Astrocyte (in vitro differentiated cells and primary cell): ENCODE measurements around the gene MAP6. TPM values are rescaled to one million over a fixed set of nuclear protein-coding genes. Genes with fewer than 3 reads are reported as not detected.

Experiments used
- DNase-seq: peaks from one replicate; pipeline ENCODE4 v3.0.0-alpha.2; 2010; ENCODE audit warnings: low read depth
- FAIRE-seq: peaks from 2 replicates; lab custom pipeline; 2011; peaks lifted over from hg19 to GRCh38; lab: Jason Lieb, UNC
- H2AFZ ChIP-seq: 2 replicates; pipeline ENCODE4 v1.6.0; 2012; ENCODE audit warnings: low read depth, low read length, inconsistent platforms
- H3K27ac ChIP-seq: 2 replicates; pipeline ENCODE4 v1.5.1; 2011; ENCODE audit warnings: low read depth, low read length, inconsistent platforms
- H3K27me3 ChIP-seq: 2 replicates; pipeline ENCODE4 v1.6.0; 2011; ENCODE audit warnings: low read length, inconsistent platforms; ENCODE audit not compliant: insufficient read depth
- H3K36me3 ChIP-seq: 2 replicates; pipeline ENCODE4 v1.5.1; 2011; ENCODE audit warnings: low read length, inconsistent platforms; ENCODE audit not compliant: insufficient read depth
- H3K4me1 ChIP-seq: 2 replicates; pipeline ENCODE4 v1.5.1; 2011; ENCODE audit warnings: low read length, inconsistent platforms; ENCODE audit not compliant: insufficient read depth
- H3K4me2 ChIP-seq: 2 replicates; pipeline ENCODE4 v1.6.0; 2012; ENCODE audit warnings: low read length, inconsistent platforms
- H3K4me3 ChIP-seq: 2 replicates; pipeline ENCODE4 v1.5.1; 2011; ENCODE audit warnings: low read depth, mild to moderate bottlenecking, low read length, inconsistent platforms; ENCODE audit not compliant: insufficient read depth
- H3K79me2 ChIP-seq: 2 replicates; pipeline ENCODE4 v1.6.0; 2012; ENCODE audit warnings: mild to moderate bottlenecking, low read length, inconsistent platforms; ENCODE audit not compliant: insufficient read depth
- H3K9ac ChIP-seq: 2 replicates; pipeline ENCODE4 v1.6.0; 2012; ENCODE audit warnings: mild to moderate bottlenecking, low read length, inconsistent platforms
- H3K9me3 ChIP-seq: 2 replicates; pipeline ENCODE4 v1.5.1; 2012; ENCODE audit warnings: low read depth, mild to moderate bottlenecking, low read length, inconsistent platforms; ENCODE audit not compliant: insufficient read depth
- H4K20me1 ChIP-seq: 2 replicates; pipeline ENCODE4 v1.6.0; 2012; ENCODE audit warnings: low read length, inconsistent platforms; ENCODE audit not compliant: insufficient read depth
- H3K27ac Mint-ChIP-seq: one replicate; pipeline ENCODE4 v1.8.0; 2021; ENCODE audit warnings: mild to moderate bottlenecking, mixed read lengths; ENCODE audit not compliant: unreplicated experiment
- H3K27me3 Mint-ChIP-seq: one replicate; pipeline ENCODE4 v1.8.0; 2021; ENCODE audit warnings: low read depth, mixed read lengths; ENCODE audit not compliant: unreplicated experiment
- H3K36me3 Mint-ChIP-seq: one replicate; pipeline ENCODE4 v1.8.0; 2021; ENCODE audit warnings: low read depth, mixed read lengths; ENCODE audit not compliant: unreplicated experiment
- H3K4me1 Mint-ChIP-seq: one replicate; pipeline ENCODE4 v1.8.0; 2021; ENCODE audit warnings: low read depth, mixed read lengths; ENCODE audit not compliant: unreplicated experiment
- H3K4me3 Mint-ChIP-seq: one replicate; pipeline ENCODE4 v1.8.0; 2021; ENCODE audit warnings: mild to moderate bottlenecking, moderate library complexity, mixed read lengths; ENCODE audit not compliant: unreplicated experiment
- H3K9me3 Mint-ChIP-seq: one replicate; pipeline ENCODE4 v1.8.0; 2021; ENCODE audit warnings: mild to moderate bottlenecking, mixed read lengths; ENCODE audit not compliant: unreplicated experiment
- CTCF ChIP-seq: IDR thresholded peaks from 2 replicates; pipeline ENCODE4 v1.5.1; 2011; ENCODE audit warnings: low read depth, mild to moderate bottlenecking, inconsistent platforms, low read length, moderate library complexity; ENCODE audit not compliant: insufficient read depth
- EZH2 ChIP-seq: IDR thresholded peaks from 2 replicates; pipeline ENCODE4 v1.6.1; 2012; ENCODE audit warnings: mild to moderate bottlenecking, low read length, inconsistent platforms; ENCODE audit not compliant: insufficient read depth
- total RNA-seq: library from RNA; stranded (reverse); gene quantifications from 2 replicates; pipeline ENCODE4 v1.2.1, GENCODE V29; 2021

Gene MAP6
- total RNA-seq, 1 donor from 2014 or later = 3.9 TPM

- Histone ChIP-seq H3K27ac (no peak overlapping the region), H2AFZ (no peak overlapping the region), H3K4me1 (peaks cover 9% of the 10 kb centered on the region), H3K79me2 (no peaks in the 10 kb centered on the region), H3K36me3 (no peaks in the 10 kb centered on the region), H3K27me3 (peaks cover 4% of the 10 kb centered on the region), H3K4me3 (no peak overlapping the region), H3K9me3 (no peaks in the 10 kb centered on the region), H3K9ac (no peak overlapping the region), H4K20me1 (no peaks in the 10 kb centered on the region), H3K4me2 (no peak overlapping the region)
- H3K4me1 Mint-ChIP-seq = peaks cover 8% of the 10 kb centered on the region
- no peak overlapping the region for H3K4me3 Mint-ChIP-seq
- no peaks in the 10 kb centered on the region for H3K36me3 Mint-ChIP-seq
- no peaks in the 10 kb centered on the region for H3K9me3 Mint-ChIP-seq
- peak overlapping the region; percentile 50 for H3K27ac Mint-ChIP-seq
- TF ChIP-seq EZH2 (no peak), CTCF (no peak)
- no peak for FAIRE-seq
- no peak for DNase-seq
- H3K27me3 Mint-ChIP-seq = peaks cover 4% of the 10 kb centered on the region
Measured at GRCh38 chr11:75549370-75549958, 119.4 kb downstream of the MAP6 start.

GRCh38 chr11:75548595-75549272, 120.1 kb downstream of the MAP6 start:
- peaks cover 8% of the 10 kb centered on the region for H3K27me3 Mint-ChIP-seq
- Histone ChIP-seq H3K9me3 (no peaks in the 10 kb centered on the region), H3K4me3 (no peak overlapping the region), H3K36me3 (no peaks in the 10 kb centered on the region), H3K4me2 (no peak overlapping the region), H3K79me2 (no peaks in the 10 kb centered on the region), H4K20me1 (no peaks in the 10 kb centered on the region), H3K4me1 (peaks cover 5% of the 10 kb centered on the region), H3K27me3 (peaks cover 4% of the 10 kb centered on the region), H2AFZ (no peak overlapping the region), H3K27ac (no peak overlapping the region), H3K9ac (no peak overlapping the region)
- no peak for FAIRE-seq
- no peak for TF ChIP-seq CTCF
- TF ChIP-seq EZH2 = no peak
- peaks cover 5% of the 10 kb centered on the region for H3K4me1 Mint-ChIP-seq
- H3K36me3 Mint-ChIP-seq = no peaks in the 10 kb centered on the region
- no peak for DNase-seq
- no peak overlapping the region for H3K4me3 Mint-ChIP-seq
- H3K9me3 Mint-ChIP-seq = no peaks in the 10 kb centered on the region
- no peak overlapping the region for H3K27ac Mint-ChIP-seq

- Histone ChIP-seq H3K4me1 (peaks cover 3% of the 10 kb centered on the region), H4K20me1 (no peaks in the 10 kb centered on the region), H3K27ac (no peak overlapping the region), H3K36me3 (no peaks in the 10 kb centered on the region), H3K27me3 (peaks cover 4% of the 10 kb centered on the region), H3K9me3 (no peaks in the 10 kb centered on the region), H3K4me2 (no peak overlapping the region), H3K9ac (peak overlapping the region; percentile 39), H3K79me2 (no peaks in the 10 kb centered on the region), H2AFZ (peak overlapping the region; percentile 49), H3K4me3 (no peak overlapping the region)
- H3K9me3 Mint-ChIP-seq = no peaks in the 10 kb centered on the region
- H3K27me3 Mint-ChIP-seq = peaks cover 10% of the 10 kb centered on the region
- H3K36me3 Mint-ChIP-seq = no peaks in the 10 kb centered on the region
- peak overlapping the region; percentile 95 for H3K27ac Mint-ChIP-seq
- FAIRE-seq (no peak), DNase-seq (peak; percentile 29)
- peak overlapping the region; percentile 71 for H3K4me3 Mint-ChIP-seq
- H3K4me1 Mint-ChIP-seq = peaks cover 5% of the 10 kb centered on the region
- TF ChIP-seq EZH2 = no peak
- peak; percentile 83 for TF ChIP-seq CTCF
Measured at GRCh38 chr11:75547617-75548058, 121.2 kb downstream of the MAP6 start.
